Neural progenitor cell (in vitro differentiated cells): ENCODE results near the gene DEFB132.

Experiments used
- EZH2 ChIP-seq: fragments of 200-600 bp; sonication (generic); IDR thresholded peaks from 2 replicates; pipeline ENCODE4 v1.6.1; 2017; ENCODE audit warnings: antibody characterized with exemption, mild to moderate bottlenecking, moderate library complexity
- TF ChIP-seq, protein P1 (sequence below): fragments of 200-600 bp; sonication (generic); IDR thresholded peaks from 2 replicates; pipeline ENCODE4 v1.5.1; 2017; ENCODE audit warnings: antibody characterized with exemption, mild to moderate bottlenecking

DNA sequence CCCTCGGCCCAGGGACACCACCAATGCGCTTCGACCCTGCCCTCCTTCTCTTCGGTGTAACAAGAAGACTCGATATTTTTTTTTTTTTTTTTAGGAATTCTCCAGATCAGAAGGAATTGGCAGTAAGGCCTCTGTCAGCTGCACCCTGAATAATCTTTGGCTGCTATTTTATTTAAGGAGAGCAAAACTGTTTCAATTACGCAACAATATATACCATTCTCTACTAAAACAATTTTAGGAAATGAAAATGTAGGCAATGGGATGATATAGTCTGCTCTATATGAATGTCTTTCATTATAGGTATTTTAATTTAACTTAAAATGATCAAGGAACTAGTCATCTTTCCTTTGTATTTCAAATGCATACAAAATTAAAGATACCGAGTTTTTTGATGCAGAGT lies 53.1 kb downstream of the DEFB132 start:
- TF ChIP-seq, protein P1, sequence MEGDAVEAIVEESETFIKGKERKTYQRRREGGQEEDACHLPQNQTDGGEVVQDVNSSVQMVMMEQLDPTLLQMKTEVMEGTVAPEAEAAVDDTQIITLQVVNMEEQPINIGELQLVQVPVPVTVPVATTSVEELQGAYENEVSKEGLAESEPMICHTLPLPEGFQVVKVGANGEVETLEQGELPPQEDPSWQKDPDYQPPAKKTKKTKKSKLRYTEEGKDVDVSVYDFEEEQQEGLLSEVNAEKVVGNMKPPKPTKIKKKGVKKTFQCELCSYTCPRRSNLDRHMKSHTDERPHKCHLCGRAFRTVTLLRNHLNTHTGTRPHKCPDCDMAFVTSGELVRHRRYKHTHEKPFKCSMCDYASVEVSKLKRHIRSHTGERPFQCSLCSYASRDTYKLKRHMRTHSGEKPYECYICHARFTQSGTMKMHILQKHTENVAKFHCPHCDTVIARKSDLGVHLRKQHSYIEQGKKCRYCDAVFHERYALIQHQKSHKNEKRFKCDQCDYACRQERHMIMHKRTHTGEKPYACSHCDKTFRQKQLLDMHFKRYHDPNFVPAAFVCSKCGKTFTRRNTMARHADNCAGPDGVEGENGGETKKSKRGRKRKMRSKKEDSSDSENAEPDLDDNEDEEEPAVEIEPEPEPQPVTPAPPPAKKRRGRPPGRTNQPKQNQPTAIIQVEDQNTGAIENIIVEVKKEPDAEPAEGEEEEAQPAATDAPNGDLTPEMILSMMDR = no peak
- TF ChIP-seq EZH2 = no peak
